GM18951 (cell line): ENCODE measurements around the gene SDK1.

Experiments
- POLR2A ChIP-seq: IDR thresholded peaks from 4 replicates; pipeline ENCODE4 v1.6.1; 2011; ENCODE audit warnings: mild to moderate bottlenecking; ENCODE audit not compliant: insufficient read length, insufficient read depth; ENCODE audit errors: extremely low read depth
- in situ Hi-C: fragments of 300-500 bp; cut with MboI; formaldehyde crosslinking; loops from one replicate; pipeline ENCODE4 v1.12.0; 2022; ENCODE audit warnings: low sequenced_read_pairs, mixed read lengths, inconsistent platforms; ENCODE audit not compliant: unreplicated experiment

The SDK1 gene

GRCh38 chr7:3446786-3447185 is 145.7 kb downstream of the SDK1 start:
- in situ Hi-C loops, result no loop called here
- TF ChIP-seq POLR2A, result no peak

DNA sequence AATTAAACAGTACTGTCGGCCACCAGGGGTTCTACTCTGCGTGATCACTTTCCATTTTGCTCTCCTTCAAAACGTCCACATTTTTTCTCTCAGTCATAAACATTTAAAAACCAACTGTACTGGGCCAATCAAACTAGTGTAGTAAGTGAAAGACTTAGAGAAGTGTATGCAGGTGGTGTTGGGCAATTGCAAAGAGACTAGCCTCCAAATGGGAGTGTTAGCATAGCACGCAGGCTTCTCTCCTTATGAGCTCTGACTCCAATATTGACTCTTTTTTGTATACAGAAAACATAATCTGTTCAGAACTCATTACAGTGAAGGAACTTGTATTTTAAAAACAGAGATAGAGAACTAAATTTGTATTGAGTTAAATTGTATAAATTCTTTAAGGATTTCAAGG is 150.6 kb downstream of the SDK1 start:
- no peak for TF ChIP-seq POLR2A
- in situ Hi-C loops, result no loop called here

DNA sequence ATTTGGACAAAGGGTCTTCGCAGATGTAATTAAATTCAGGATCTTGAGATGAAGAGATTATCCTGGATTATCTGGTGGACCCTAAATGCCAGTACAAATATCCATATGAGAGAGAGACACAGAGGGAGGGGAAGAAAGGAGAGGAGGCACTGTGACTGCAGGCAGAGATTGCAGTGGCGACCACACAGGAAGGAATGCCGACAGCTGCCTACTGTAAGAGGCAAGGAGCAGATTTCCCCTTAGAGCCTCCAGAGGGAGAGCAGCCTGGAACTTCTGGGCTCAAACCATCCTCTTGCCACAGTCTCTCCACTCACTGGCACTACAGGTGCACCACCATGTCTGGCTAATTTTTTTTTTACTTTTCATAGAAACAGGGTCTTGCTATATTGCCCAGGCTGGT is 152.3 kb downstream of the SDK1 start:
- in situ Hi-C loops, result no loop called here
- TF ChIP-seq POLR2A, result no peak

DNA sequence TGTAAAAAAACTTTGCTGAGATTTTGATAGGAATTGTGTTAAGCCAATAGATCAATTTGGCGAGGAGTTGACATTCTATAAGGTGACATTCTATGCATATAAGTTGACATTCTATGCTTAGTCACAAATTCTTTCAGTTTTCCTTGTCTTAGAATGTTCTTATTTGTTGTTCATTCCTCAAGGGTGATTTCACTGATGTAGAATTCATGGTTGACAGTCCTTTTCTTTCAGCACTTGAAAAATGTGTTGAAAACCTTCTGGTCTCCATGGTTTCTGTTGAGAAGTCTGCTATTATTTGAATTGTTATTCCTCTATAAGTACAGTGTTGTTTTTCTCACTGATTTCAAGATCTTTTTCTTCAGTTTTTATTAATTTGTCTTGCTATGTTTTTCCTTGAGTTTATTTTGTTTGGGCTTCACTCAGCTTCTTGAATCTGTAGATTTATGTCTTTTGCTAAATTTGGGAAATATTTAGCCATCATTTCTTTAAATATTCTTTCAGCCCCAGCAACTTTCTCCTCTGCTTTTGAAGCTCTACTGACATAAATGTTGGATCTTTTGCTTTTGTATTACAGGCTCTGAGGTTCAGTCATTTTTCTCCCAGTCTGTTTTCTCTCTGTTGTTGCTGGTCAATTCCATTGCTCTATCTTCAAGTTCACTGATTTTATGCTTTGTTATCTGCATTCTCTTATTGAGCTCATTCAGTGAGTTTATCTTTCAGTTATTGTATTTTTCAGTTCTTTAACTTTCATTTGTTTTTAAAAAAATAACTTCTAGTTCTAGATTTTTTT is 154.9 kb downstream of the SDK1 start:
- in situ Hi-C loops, result no loop called here
- TF ChIP-seq POLR2A, result no peak

- in situ Hi-C loops, result no loop called here
- TF ChIP-seq POLR2A, result no peak
Measured at GRCh38 chr7:3459111-3459510, 158.1 kb downstream of the SDK1 start.

DNA sequence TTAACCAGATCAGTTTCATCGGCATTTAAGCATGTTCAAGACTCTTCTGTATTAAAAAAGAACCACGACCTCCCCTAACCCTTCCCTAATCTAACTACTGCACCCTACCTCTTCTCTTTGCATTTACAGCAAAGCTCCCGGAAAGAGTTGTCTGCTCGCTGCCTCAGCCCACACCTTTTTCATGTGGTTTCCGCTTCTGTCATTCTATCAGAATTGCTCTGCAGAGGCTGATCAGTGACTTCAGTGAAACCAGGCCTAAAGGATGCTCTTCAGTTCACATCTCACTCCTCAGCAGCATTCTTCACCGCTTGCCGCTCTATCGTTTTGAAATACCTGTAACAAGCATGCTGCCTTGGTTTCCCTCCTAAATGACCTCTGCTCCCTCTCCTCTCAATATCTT is 160.9 kb downstream of the SDK1 start:
- no peak for TF ChIP-seq POLR2A
- in situ Hi-C loops, result no loop called here

GRCh38 chr7:3463696-3464095 is 162.6 kb downstream of the SDK1 start:
- in situ Hi-C loops, result no loop called here
- no peak for TF ChIP-seq POLR2A

- no peak for TF ChIP-seq POLR2A
- in situ Hi-C loops, result no loop called here
Measured at GRCh38 chr7:3464900-3465622, 164.0 kb downstream of the SDK1 start.

GRCh38 chr7:3466261-3466660 is 165.2 kb downstream of the SDK1 start:
- no peak for TF ChIP-seq POLR2A
- in situ Hi-C loops, result no loop called here

GRCh38 chr7:3469641-3470040 is 168.6 kb downstream of the SDK1 start:
- no peak for TF ChIP-seq POLR2A
- in situ Hi-C loops, result no loop called here

DNA sequence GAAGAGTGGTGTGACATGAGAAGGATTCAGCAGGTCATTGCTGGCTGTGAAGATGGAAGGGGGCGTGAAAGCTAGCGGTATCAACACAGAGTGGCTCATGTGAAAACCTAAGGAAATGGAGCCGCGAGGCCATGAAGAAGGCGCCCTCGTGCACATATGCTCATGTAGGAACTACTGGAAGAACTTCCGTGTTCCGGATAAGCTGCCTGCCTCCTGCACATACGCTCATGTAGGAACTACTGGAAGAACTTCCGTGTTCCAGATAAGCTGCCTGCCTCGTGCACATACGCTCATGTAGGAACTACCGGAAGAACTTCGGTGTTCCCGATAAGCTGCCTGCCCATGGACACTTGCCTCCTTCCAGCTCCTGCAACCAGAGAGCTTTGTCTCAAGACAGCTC is 179.1 kb downstream of the SDK1 start:
- TF ChIP-seq POLR2A, result no peak
- in situ Hi-C loops, result no loop called here

- in situ Hi-C loops, result no loop called here
- TF ChIP-seq POLR2A, result no peak
Measured at GRCh38 chr7:3481435-3481834, 180.4 kb downstream of the SDK1 start.

DNA sequence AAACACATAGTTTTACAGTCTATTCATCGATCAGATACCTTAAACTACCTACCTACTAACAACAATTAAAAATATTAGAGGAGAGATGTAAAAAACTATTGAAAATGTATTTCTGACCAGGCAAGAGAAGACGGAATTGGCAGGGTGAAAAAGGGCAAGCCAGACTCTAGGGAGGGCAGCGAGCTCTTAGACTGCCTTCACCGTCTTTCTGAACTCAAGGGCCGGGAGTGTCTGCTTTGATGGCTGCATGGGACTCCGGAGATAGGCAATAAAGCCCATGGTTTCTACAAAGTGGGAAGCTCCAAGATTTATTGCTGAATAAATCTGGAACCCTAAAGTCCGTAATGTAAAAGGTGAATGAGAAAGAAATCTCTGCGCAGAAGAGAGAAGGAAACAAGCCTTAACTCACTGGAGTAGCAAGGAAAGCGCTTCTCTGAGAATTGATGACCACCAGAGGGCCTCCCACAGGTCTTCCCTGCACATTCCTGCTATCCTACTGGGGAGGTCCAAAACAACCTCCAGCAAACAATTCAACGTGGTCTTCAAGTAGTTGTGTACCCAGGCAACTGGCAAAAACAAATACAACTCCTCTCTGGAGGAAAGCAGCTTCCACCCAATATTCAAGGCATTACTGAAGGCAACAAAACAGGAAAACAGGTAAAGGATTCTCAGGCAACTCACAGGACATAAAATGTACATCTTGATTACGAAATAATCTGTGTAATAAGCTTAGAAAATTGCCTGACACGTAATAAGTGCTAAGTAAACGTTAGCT is 181.3 kb downstream of the SDK1 start:
- in situ Hi-C loops, result no loop called here
- no peak for TF ChIP-seq POLR2A
